ENCODE measurements around the gene NSD1. TPM values are rescaled to one million over a fixed set of nuclear protein-coding genes. Genes with fewer than 3 reads are reported as not detected.

The NSD1 gene
- total RNA-seq, 1 donor from 2014 or later: 32.4 TPM

DNA sequence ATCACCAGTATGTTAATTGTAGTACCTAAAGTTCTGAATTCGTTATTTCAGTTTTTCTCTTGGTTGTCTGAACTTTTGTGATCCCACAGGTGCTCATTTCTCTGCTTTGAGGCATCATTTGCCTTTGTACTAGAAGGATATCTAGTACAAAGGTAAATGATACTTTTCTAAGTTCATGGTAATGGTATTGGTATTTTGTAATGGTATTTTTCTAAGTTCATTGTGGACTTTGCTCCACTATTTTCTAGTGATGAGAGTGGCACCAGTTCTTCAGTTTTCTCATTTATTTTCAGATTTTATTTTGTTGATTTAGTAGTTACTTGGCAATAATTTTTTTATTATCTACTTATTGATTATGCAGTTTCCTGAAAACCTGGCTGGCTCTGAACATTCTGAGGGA, 127.9 kb downstream of the NSD1 start:
- no peak for FAIRE-seq
- H3K27me3 ChIP-seq (ENCODE audit: control insufficient read depth, insufficient read depth, low read length): no peaks in the 10 kb centered on the region
- no peak for DNase-seq (ENCODE audit: low read depth)
- no peak overlapping the region for H3K4me3 ChIP-seq (ENCODE audit: low read depth, low read length)
- H3K36me3 ChIP-seq (ENCODE audit: control insufficient read depth, insufficient read depth, low read length): peaks cover 4% of the 10 kb centered on the region
- TF ChIP-seq, protein P1, sequence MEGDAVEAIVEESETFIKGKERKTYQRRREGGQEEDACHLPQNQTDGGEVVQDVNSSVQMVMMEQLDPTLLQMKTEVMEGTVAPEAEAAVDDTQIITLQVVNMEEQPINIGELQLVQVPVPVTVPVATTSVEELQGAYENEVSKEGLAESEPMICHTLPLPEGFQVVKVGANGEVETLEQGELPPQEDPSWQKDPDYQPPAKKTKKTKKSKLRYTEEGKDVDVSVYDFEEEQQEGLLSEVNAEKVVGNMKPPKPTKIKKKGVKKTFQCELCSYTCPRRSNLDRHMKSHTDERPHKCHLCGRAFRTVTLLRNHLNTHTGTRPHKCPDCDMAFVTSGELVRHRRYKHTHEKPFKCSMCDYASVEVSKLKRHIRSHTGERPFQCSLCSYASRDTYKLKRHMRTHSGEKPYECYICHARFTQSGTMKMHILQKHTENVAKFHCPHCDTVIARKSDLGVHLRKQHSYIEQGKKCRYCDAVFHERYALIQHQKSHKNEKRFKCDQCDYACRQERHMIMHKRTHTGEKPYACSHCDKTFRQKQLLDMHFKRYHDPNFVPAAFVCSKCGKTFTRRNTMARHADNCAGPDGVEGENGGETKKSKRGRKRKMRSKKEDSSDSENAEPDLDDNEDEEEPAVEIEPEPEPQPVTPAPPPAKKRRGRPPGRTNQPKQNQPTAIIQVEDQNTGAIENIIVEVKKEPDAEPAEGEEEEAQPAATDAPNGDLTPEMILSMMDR (IDR thresholded peaks at IDR 0.05; ENCODE audit: insufficient read depth, low read length, severe bottlenecking): no peak

DNA sequence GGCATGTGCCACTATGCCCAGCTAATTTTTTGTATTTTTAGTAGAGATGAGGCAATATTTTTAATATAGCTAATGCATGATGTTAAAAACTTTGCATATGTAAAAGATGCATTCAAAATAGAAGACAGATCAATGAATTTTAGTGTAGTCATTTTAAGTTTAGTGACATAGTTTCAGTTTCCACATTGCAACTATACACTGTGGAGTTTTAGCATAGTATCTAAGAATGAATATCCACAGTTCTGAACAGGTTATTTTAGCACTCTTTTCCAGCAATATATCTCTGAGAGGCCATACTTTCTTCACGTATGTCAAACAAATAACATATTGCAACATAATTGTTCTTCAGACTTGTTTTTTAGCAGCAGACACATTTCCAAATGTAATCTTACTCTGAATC, 130.6 kb downstream of the NSD1 start:
- H3K4me3 ChIP-seq (ENCODE audit: low read depth, low read length): no peak overlapping the region
- H3K36me3 ChIP-seq (ENCODE audit: control insufficient read depth, insufficient read depth, low read length): peaks cover 2% of the 10 kb centered on the region
- TF ChIP-seq, protein P1 (IDR thresholded peaks at IDR 0.05; ENCODE audit: insufficient read depth, low read length, severe bottlenecking): no peak
- no peak for FAIRE-seq
- DNase-seq (ENCODE audit: low read depth): no peak
- no peaks in the 10 kb centered on the region for H3K27me3 ChIP-seq (ENCODE audit: control insufficient read depth, insufficient read depth, low read length)

DNA sequence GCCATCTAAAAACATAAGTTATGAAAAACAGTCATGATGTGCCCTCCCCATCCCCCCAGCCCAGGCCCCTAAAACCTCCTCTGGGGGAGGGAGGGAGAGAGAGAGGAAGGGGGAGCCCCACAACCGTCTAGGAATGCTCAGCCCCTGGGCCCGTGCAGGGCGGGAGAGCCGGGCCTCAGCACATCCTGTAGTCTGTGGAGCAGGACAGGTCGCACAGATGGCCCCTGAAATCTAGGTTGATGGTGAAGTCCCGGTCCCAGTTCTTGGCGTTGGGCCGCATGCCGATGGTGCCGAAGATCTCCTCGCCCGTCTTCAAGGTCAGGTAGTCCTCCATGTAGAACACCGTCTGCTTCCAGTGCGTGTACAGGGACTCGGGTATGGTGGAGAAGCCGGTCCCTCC, 131.8 kb downstream of the NSD1 start:
- no peak for FAIRE-seq
- peaks cover 3% of the 10 kb centered on the region for H3K36me3 ChIP-seq (ENCODE audit: control insufficient read depth, insufficient read depth, low read length)

DNA sequence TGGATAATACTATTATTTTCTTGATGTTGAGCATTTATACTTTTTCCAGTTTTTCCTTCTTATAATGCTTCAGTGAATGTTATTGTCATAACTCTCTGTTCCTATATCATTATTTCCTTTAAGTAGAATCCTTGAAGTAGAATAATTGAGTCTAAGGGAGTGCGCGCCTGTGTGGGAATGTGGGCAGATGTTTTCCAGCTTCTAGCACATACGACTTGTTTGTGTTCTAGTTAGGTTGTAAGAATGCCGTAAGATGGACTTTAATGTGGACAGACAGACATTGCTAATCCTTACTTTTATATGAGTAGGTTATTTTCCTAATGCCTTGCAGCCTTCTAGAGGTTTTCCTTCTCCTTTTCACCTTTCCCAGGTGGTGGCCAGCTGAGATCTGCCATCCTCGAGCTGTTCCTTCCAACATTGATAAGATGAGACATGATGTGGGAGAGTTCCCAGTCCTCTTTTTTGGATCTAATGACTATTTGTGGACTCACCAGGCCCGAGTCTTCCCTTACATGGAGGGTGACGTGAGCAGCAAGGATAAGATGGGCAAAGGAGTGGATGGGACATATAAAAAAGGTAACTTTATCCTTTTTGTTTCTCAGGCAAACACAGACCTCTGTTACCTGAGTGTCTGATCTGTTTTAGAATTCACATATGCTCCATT, 135.8 kb downstream of the NSD1 start:
- Histone ChIP-seq H3K4me3 (ENCODE audit: low read depth, low read length) (no peak overlapping the region), H3K27me3 (ENCODE audit: control insufficient read depth, insufficient read depth, low read length) (no peaks in the 10 kb centered on the region), H3K36me3 (ENCODE audit: control insufficient read depth, insufficient read depth, low read length) (peaks cover 3% of the 10 kb centered on the region)
- FAIRE-seq (no peak), DNase-seq (ENCODE audit: low read depth) (no peak)
- TF ChIP-seq, protein P1 (IDR thresholded peaks at IDR 0.05; ENCODE audit: insufficient read depth, low read length, severe bottlenecking): no peak

More for the DNA sequence above, 131.8 kb downstream of the NSD1 start:
- H3K27me3 ChIP-seq (ENCODE audit: control insufficient read depth, insufficient read depth, low read length): no peaks in the 10 kb centered on the region
- no peak overlapping the region for H3K4me3 ChIP-seq (ENCODE audit: low read depth, low read length)
- TF ChIP-seq, protein P1 (IDR thresholded peaks at IDR 0.05; ENCODE audit: insufficient read depth, low read length, severe bottlenecking): no peak
- DNase-seq (ENCODE audit: low read depth): no peak

DNA sequence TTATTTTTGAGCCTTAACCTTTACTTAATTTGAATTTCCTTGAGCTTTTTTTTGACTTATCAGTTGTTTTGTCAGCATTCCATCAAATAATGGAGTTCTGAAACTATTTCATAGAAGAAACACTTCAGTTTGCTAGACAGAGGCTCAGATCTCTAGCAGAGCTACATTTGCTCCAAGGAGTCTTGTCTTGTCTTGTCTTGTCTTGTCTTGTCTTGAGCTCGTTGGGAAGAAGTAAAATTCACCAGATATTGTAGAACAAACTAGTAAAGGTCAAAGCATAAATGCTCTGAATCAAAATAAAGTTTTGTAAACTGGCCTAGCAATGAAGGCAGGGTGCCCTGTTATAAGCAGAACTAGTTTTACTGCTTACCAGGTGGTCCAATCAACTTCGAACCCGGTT, 136.4 kb downstream of the NSD1 start:
- no peak overlapping the region for H3K4me3 ChIP-seq (ENCODE audit: low read depth, low read length)
- FAIRE-seq (no peak), DNase-seq (ENCODE audit: low read depth) (peak; percentile 69)
- peaks cover 3% of the 10 kb centered on the region for H3K36me3 ChIP-seq (ENCODE audit: control insufficient read depth, insufficient read depth, low read length)
- H3K27me3 ChIP-seq (ENCODE audit: control insufficient read depth, insufficient read depth, low read length): no peaks in the 10 kb centered on the region
- TF ChIP-seq, protein P1 (IDR thresholded peaks at IDR 0.05; ENCODE audit: insufficient read depth, low read length, severe bottlenecking): no peak

DNA sequence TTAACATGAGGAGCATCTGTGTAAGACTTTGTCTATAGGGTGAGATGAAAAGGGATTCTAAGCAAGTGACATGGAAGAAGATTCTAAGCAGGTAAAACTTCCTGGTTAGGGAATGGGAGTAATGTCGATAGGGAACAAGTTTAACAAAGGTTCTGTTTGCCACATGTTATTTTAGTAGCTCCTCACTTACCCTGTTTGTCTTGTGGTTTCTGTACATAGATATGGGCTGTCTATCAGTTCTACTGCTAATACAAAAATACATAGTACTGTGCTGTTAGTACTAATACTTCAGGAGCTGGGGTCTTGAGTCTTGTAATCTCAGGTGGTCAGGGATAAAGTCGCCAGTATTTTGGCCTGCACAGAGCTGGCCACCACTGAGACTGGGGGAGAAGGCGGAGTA, 137.1 kb downstream of the NSD1 start:
- no peak for FAIRE-seq
- Histone ChIP-seq H3K36me3 (ENCODE audit: control insufficient read depth, insufficient read depth, low read length) (peaks cover 3% of the 10 kb centered on the region), H3K27me3 (ENCODE audit: control insufficient read depth, insufficient read depth, low read length) (no peaks in the 10 kb centered on the region), H3K4me3 (ENCODE audit: low read depth, low read length) (no peak overlapping the region)
- peak; percentile 8 for DNase-seq (ENCODE audit: low read depth)
- TF ChIP-seq, protein P1 (IDR thresholded peaks at IDR 0.05; ENCODE audit: insufficient read depth, low read length, severe bottlenecking): no peak
